Measurements from ENCODE around the gene PCSK1N. TPM values are rescaled to one million over a fixed set of nuclear protein-coding genes. Genes with fewer than 3 reads are reported as not detected.
"Not testable (repeated sequence)": the region's sequence is repeated elsewhere in the genome, so short reads cannot be mapped to it uniquely, and the experiment has no call there.

Gene PCSK1N
- total RNA-seq, 1 experiment from 2014 or later: 1.8 TPM

DNA sequence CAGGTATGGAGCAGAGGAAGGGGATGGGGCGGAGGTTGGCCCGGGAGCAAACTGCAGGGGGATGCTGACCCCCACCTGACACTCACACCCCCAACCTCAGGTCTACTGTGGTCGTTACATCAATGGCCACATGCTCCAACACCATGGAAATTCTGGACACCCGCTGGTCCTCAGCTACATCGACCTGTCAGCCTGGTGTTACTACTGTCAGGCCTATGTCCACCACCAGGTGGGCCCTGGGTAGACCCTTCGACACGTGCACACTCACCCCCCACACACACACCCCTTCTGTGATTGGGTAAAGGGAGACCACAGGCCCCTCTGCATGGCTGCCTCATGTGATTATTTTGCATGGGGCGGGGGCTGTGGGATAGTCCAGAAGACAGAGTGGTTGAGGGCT is 11.3 kb downstream of the PCSK1N start:
- DNase-seq (ENCODE audit: low read depth): no peak

GRCh38 chrX:48823053-48823452 is 12.4 kb downstream of the PCSK1N start:
- DNase-seq (ENCODE audit: low read depth): no peak

DNA sequence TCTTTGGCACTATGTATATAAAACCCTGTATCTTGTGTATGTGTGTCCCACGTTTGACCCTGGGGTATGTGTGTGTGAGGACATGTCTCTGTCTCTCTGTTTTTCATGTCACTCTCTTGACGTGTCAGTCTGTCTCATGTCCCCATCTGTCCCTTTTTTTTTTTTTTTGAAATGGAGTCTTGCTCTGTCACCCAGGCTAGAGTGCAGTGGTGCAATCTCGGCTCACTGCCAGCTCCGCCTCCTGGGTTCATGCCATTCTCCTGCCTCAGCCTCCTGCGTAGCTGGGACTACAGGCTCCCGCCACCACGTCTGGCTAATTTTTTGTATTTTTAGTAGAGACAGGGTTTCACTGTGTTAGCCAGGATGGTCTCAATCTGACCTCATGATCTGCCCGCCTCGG is 16.0 kb downstream of the PCSK1N start:
- not testable (repeated sequence) for DNase-seq (ENCODE audit: low read depth)

- no peak for DNase-seq (ENCODE audit: low read depth)
Observed at GRCh38 chrX:48818866-48819265, 16.5 kb downstream of the PCSK1N start.

DNA sequence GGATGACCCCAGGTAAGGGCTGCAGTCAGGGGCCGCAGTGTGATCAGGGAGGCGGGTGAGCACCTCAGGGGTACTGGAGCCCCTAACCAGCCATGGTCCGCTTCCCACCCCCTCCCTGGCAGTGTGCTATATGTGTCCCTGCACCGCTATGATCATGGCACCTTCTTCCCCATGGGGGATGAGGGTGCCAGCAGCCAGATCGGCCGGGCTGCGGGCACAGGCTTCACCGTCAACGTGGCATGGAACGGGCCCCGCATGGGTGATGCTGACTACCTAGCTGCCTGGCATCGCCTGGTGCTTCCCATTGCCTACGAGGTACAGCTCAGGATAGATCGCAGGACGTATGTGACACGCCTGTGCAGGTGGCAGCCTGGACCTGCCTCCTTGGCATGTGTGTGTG is 17.3 kb downstream of the PCSK1N start:
- no peak for DNase-seq (ENCODE audit: low read depth)

DNA sequence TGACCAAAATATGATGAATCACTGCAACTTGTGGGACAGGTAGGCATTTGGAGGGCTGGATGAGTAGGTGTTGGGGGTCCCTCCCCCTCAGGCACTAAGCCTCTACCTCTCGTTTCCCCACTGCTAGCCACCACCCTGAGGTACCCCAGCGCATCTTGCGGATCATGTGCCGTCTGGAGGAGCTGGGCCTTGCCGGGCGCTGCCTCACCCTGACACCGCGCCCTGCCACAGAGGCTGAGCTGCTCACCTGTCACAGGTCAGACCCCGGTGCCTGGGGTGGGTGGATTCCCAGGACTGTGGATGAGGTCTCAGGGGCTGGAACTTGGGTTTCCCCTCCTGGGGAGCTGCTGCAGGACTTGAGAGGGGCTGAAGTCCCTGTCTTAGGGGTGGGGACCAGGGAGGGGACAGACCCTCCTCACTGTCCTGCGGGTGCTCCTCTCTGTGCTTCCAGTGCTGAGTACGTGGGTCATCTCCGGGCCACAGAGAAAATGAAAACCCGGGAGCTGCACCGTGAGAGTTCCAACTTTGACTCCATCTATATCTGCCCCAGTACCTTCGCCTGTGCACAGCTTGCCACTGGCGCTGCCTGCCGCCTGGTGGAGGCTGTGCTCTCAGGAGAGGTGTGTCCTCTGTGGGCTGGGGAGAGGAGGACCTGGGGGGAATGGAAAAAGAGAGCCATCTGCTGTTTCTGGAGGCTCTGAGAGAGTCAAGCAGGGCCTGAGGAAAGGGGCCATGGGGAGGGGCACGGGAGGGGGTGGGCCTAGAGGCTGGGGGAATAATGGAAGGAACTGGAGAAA is 19.2 kb downstream of the PCSK1N start:
- DNase-seq (ENCODE audit: low read depth): no peak

DNA sequence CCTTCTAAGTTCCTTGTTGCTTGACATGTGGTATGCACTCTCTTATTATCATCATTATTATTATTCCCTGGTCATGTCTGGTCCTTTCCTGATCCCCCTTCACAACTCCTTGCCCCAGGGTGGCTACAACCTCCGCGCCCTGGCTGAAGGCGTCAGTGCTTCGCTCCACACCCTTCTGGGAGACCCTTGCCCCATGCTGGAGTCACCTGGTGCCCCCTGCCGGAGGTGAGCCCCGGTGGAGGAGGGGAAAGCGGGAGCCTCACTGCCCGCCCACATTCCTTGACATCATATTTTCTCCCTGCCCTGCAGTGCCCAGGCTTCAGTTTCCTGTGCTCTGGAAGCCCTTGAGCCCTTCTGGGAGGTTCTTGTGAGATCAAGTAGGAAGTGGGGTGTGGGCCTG is 20.1 kb downstream of the PCSK1N start:
- no peak for DNase-seq (ENCODE audit: low read depth)

- no peak for DNase-seq (ENCODE audit: low read depth)
Observed at GRCh38 chrX:48814722-48815121, 20.7 kb downstream of the PCSK1N start.

DNA sequence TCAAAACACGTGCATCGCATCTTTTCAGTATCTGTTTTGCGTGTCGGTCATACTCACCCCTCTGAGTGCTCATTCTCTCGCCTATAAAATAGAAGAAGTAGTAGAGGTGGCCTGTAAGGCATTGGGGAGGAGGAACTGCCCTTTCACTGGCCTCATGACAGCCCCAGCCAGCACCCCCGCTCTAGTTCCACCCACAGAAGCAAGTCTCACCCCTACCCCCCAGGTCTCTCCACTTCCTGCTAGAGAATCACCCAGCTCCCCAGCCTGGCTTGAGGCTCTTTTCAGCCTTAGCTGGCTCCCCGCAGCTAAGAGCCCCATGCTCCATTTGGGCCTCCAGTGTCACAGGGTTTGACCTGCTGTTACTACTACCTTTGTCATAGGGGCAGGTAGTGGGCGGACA is 21.8 kb downstream of the PCSK1N start:
- no peak for DNase-seq (ENCODE audit: low read depth)

DNA sequence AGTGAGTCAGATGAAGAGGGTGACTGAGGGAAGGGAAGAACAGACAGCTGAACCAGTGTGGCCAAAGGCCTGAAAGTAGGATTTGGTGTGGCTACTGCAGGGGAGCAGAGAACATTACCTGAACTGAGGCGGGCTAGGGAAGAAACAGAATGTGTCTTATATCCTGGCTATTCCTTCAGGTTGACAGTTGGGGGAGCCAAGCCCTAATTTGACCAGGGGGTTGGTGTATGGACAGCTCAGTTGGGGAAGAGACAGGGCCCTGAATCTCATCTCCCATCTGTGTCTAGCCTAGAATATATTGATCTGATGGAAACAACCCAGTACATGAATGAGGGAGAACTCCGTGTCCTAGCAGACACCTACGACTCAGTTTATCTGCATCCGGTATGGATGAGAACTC is 29.3 kb downstream of the PCSK1N start:
- no peak for DNase-seq (ENCODE audit: low read depth)

- DNase-seq (ENCODE audit: low read depth): no peak
Observed at GRCh38 chrX:48802905-48803200, 32.6 kb downstream of the PCSK1N start.

DNA sequence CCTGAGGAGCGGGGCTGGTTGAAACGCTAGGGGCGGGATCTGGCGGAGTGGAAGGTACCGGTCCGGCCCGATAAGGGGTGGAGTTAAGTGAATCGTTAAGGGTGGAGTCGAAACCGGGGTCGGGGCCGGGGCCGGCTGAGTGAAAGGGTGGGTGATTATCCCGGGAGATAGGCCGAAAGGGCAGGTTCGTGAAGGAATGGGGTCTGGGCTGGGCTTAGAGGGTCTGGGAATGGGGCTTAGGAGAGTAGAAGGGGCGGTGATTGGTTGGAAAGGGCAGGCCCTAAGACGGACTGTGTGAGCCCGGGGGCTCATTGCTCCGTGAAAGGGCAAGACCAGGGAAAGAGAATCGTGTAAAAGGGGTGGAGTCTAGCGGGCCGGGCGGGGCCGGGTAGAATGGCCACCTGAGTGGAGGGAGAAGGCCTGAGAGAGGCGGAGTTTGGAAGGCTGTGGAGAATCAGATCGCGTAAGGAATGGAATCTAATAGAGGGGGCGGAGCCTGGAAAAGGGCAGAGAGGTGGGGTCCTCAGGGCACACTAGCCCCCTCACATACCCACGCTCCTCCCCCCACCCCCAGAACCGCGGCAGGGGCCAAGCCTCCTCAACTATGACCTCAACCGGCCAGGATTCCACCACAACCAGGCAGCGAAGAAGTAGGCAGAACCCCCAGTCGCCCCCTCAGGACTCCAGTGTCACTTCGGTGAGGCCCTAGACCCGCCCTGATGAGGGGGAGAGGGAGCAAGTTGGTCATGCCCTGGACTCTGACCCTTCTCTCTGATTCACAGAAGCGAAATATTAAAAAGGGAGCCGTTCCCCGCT is 33.1 kb downstream of the PCSK1N start:
- DNase-seq (ENCODE audit: low read depth): peak; percentile 77

DNA sequence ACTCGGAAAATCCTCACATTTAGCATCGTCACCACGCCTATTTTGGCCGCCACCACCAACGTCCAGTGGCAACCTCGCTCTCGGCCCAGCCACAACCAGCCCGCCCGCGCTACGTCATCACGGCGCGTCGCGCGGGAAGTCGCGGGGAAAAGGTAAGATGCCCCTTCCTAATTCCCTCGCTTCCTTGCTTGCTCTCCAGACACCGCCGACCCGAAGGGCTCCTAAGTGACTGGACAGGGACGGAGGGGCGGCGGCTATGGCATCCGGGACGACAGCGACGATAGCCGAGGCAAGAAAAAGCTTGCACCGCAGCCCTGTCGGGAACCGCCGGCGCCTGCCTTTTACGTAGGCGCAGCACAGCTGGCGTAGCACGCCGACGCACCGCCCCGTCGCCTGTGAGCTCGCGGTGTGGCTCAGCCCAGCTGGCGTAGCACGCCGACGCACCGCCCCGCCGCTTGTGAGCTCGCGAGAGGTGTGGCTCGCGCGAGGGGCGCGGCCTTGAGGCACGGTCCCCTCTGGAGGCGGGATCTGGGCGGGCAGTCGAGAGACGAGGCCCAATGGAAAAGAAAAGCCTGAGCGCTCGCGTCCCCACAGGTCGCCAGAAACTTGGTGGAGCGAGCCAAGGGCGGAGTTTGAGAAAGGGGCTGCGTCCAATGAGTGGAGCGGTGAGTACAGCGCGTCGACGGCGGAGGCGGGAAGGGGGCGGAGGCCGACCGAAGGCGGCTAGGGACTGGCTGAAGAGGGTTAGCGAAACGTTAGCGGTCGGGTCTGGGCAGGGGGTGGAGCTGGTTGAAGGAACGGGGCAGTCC is 33.9 kb downstream of the PCSK1N start, which contains the start of gene HDAC6:
Gene HDAC6, plus strand, starts transcription at position 788 of the 809 bp plus-strand sequence. CDS start 626 bp downstream, outside the sequence.
- peak; percentile 98 for DNase-seq (ENCODE audit: low read depth)

GRCh38 chrX:48800574-48801279 is 34.7 kb downstream of the PCSK1N start:
- DNase-seq (ENCODE audit: low read depth): no peak

DNA sequence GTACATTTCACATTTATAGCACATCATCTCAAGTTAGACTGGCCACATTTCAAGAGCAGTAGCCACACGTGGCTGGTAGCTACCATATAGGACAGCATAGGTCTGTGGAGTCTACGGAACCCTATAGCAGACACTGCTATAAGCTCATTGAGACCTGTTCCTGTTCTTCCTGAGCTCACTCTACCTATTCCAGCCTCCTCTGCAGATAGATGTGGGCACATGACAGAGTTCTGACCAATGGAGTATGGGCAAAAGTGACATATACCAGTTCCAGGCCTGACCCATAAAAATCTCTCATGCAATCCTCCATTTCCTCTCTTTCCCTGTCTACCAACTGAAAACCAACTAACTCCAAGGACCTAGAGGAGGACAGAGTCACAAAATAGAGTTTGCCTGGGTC is 37.1 kb downstream of the PCSK1N start:
- no peak for DNase-seq (ENCODE audit: low read depth)

DNA sequence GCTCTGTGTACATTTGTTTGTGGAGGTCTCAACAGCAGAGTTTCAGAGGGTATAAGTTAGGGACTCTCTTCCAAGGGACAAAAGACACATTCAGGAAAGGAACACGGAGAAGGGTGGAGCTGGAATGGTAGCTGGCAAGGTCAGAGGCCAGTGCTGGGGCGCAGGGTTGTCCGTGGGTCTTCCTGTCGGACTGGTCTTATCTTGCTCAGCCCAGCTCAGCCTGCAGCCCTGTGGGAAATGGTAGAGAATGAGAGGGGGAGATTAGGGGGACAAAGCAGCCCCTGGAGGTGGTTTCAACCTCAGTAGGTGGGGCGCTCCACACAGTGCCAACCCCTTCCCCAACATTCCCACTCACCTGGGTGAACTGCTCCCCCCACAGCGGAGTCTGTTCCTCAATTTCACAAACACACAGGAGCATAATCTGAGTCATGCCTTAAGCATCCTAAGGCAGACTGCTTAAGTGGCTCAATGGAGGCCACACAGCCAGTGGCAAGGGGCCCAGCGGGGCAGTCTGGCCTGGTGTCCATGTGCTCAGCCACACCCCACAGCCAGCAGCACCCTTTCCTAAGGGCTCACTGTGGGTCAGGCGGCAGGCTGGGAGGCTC is 40.4 kb downstream of the PCSK1N start:
- DNase-seq (ENCODE audit: low read depth): peak; percentile 34

GRCh38 chrX:48794340-48794910 is 41.0 kb downstream of the PCSK1N start:
- DNase-seq (ENCODE audit: low read depth): no peak

DNA sequence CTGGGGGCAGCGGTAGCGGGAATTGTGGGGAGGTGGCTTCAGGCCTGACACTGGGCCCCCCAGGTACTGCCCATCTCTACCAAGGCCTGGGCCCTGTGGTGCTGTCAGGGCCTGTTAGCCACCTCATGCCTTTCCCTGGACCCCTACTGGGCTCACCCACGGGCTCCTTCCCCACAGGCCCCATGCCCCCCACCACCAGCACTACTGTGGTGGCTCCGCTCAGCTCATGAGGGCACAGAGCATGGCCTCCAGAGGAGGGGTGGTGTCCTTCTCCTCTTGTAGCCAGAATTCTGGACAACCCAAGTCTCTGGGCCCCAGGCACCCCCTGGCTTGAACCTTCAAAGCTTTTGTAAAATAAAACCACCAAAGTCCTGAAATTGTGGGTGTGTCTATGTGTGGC is 41.5 kb downstream of the PCSK1N start:
- no peak for DNase-seq (ENCODE audit: low read depth)

- no peak for DNase-seq (ENCODE audit: low read depth)
Observed at GRCh38 chrX:48792219-48792618, 43.2 kb downstream of the PCSK1N start.

- no peak for DNase-seq (ENCODE audit: low read depth)
Observed at GRCh38 chrX:48791063-48791820, 44.2 kb downstream of the PCSK1N start.
